ENCODE data around the gene TTLL3. TPM values are rescaled to one million over a fixed set of nuclear protein-coding genes. Genes with fewer than 3 reads are reported as not detected.

Gene TTLL3
- total and polyA plus RNA-seq, 2 of the 13 experiments (the other 11 are each of a cell fraction or from before 2014, with no cell fraction given) = 9.5 to 51.2 TPM

DNA sequence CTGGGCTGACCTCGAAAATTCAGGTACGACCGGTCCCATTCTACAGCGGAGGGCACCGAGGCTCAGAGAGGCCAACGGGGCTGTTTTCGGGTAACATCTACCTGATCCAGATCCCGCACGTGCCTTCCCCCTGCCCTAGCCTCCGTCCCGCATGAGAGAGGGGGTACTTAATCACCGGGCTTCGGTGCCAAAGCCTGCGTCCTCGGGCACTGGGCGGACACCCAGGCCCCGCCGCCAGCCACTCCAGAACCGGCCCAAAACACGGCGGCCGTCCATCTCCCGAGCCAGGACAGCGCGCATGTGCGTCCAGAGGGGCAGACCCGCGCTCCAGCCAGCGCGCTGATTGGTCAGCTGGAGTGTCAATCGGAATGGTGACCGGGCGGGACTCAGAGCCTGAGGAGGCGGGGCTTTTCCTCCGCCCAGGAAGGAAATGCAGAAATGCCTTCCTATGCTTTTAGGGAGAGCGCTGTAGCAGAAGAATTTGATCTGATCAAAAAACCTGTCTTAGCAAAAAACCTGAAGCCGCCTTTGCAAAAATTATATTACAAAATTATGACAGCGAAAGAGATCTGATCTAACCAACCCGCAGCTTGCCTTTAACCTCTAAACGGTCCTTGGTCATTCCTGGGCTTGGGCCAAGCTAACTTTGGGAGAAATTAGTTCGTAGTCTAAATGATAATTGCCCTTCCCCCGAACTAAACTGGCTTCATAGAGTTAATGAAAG, 33.8 kb downstream of the TTLL3 start, which contains the start of gene RPUSD3 (continued):
- TF ChIP-seq PHF8 (CRISPR knock-in tag; IDR thresholded peaks at IDR 0.05) = peak; percentile 95
- TF ChIP-seq ZSCAN21 (CRISPR knock-in tag; IDR thresholded peaks at IDR 0.05; ENCODE audit: borderline replicate concordance) = no peak; the same call in 1 of the 2 replicates
- TF ChIP-seq PHB2 (IDR thresholded peaks at IDR 0.05; ENCODE audit: partially characterized antibody) = no peak
- no peak for TF ChIP-seq ZNF879 (CRISPR knock-in tag; IDR thresholded peaks at IDR 0.05)
- TF ChIP-seq, protein P1, sequence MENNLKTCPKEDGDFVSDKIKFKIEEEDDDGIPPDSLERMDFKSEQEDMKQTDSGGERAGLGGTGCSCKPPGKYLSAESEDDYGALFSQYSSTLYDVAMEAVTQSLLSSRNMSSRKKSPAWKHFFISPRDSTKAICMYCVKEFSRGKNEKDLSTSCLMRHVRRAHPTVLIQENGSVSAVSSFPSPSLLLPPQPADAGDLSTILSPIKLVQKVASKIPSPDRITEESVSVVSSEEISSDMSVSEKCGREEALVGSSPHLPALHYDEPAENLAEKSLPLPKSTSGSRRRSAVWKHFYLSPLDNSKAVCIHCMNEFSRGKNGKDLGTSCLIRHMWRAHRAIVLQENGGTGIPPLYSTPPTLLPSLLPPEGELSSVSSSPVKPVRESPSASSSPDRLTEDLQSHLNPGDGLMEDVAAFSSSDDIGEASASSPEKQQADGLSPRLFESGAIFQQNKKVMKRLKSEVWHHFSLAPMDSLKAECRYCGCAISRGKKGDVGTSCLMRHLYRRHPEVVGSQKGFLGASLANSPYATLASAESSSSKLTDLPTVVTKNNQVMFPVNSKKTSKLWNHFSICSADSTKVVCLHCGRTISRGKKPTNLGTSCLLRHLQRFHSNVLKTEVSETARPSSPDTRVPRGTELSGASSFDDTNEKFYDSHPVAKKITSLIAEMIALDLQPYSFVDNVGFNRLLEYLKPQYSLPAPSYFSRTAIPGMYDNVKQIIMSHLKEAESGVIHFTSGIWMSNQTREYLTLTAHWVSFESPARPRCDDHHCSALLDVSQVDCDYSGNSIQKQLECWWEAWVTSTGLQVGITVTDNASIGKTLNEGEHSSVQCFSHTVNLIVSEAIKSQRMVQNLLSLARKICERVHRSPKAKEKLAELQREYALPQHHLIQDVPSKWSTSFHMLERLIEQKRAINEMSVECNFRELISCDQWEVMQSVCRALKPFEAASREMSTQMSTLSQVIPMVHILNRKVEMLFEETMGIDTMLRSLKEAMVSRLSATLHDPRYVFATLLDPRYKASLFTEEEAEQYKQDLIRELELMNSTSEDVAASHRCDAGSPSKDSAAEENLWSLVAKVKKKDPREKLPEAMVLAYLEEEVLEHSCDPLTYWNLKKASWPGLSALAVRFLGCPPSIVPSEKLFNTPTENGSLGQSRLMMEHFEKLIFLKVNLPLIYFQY (CRISPR knock-in tag; IDR thresholded peaks at IDR 0.05; ENCODE audit: borderline replicate concordance) = peak; percentile 96
- no peak for TF ChIP-seq SRSF4 (IDR thresholded peaks at IDR 0.05; ENCODE audit: low read depth, low read length, poor library complexity, severe bottlenecking)
- TF ChIP-seq GATAD1 (CRISPR knock-in tag; IDR thresholded peaks at IDR 0.05) = peak; percentile 60
- peak; percentile 46 for TF ChIP-seq ELF1 (CRISPR knock-in tag; IDR thresholded peaks at IDR 0.05)
- TF ChIP-seq ZNF274 (CRISPR knock-in tag; IDR thresholded peaks at IDR 0.05) = peak; percentile 52; the same call in 1 of the 2 replicates
- TF ChIP-seq, protein P2, sequence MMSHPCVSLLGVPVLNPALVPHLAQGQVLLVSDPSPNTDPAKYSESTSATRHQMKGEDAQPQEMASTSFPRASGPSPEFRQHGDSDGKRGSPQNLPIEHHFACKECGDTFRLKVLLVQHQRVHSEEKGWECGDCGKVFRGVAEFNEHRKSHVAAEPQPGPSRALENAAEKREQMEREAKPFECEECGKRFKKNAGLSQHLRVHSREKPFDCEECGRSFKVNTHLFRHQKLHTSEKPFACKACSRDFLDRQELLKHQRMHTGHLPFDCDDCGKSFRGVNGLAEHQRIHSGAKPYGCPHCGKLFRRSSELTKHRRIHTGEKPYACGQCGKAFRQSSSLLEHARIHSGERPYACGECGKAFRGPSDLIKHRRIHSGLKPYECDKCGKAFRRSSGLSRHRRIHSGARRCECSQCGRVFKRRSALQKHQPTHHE (CRISPR knock-in tag; IDR thresholded peaks at IDR 0.05; ENCODE audit: borderline replicate concordance) = no peak; the same call in 1 of the 2 replicates
- TF ChIP-seq ZNF407 (CRISPR knock-in tag; IDR thresholded peaks at IDR 0.05; ENCODE audit: not compliant biosample characterization) = no peak
- TF ChIP-seq CBX2 (IDR thresholded peaks at IDR 0.05; ENCODE audit: low read depth, low read length) = no peak
- no peak for TF ChIP-seq CBX2 (CRISPR knock-in tag; IDR thresholded peaks at IDR 0.05; ENCODE audit: low read depth)
- TF ChIP-seq CEBPG (CRISPR knock-in tag; IDR thresholded peaks at IDR 0.05) = no peak
- peak; percentile 46; the same call in 1 of the 2 replicates for TF ChIP-seq ZMYM4 (CRISPR knock-in tag; IDR thresholded peaks at IDR 0.05)
- TF ChIP-seq PCBP2 (optimal IDR thresholded peaks at IDR 0.05; ENCODE audit: low read depth, low read length, poor library complexity, severe bottlenecking) = no peak
- TF ChIP-seq HIVEP1 (CRISPR knock-in tag; IDR thresholded peaks at IDR 0.05) = peak; percentile 79; the same call in 1 of the 2 replicates

All from HepG2 (cell line).